Body of pancreas (tissue), 4 donors: ENCODE results near the gene KCND3. TPM values are rescaled to one million over a fixed set of nuclear protein-coding genes. Genes with fewer than 3 reads are reported as not detected.
A peak's percentile ranks its signal among the peaks of the same experiment; 100 is the strongest.

Experiments used
- ATAC-seq: fragments of 150-250 bp; one replicate; pipeline ENCODE4 v1.9.1; 2016
- DNase-seq, 4 donors: peaks; one replicate each; pipeline ENCODE4 v3.0.0-alpha.2; 2019
- H3K27ac ChIP-seq, 4 donors: fragments of 200-600 bp; sonication (generic); 1 replicate in 3 of 4; 2 replicates in 1 of 4; pipeline versions ENCODE4 v1.5.1 to v1.6.1; 2016 to 2019; ENCODE audit warnings: mild to moderate bottlenecking in 1 of 4, mixed read lengths in 1 of 4, moderate library complexity in 1 of 4
- H3K27me3 ChIP-seq, 2 donors: fragments of 200-600 bp; sonication (generic); one replicate each; pipeline ENCODE4 v1.6.0; 2016; ENCODE audit warnings: mild to moderate bottlenecking in 1 of 2
- H3K36me3 ChIP-seq, 2 donors: fragments of 200-600 bp; sonication (generic); replicated peaks in 1 of 2; 2 replicates each; pipeline ENCODE4 v1.5.1; 2016; ENCODE audit warnings: low read depth in 2 of 2; ENCODE audit not compliant: insufficient read depth in 1 of 2
- H3K4me1 ChIP-seq: fragments of 200-600 bp; sonication (generic); one replicate; pipeline ENCODE4 v1.6.0; 2016
- H3K4me3 ChIP-seq, 2 donors: fragments of 200-600 bp; sonication (generic); 1 replicate in 1 of 2; 2 replicates in 1 of 2; pipeline ENCODE4 v1.5.1; 2016 to 2019
- H3K9me3 ChIP-seq, 3 donors: fragments of 200-600 bp; sonication (generic); 1 replicate in 2 of 3; 2 replicates in 1 of 3; pipeline ENCODE4 v1.5.1; 2016
- CTCF ChIP-seq, 7 experiments: fragments of 450-650 bp in 4 of 7; fragments of 200-600 bp in 3 of 7; sonication (generic) in 3 of 7; IDR thresholded peaks; one replicate each; pipeline ENCODE4 v1.5.1; 2016 to 2019; ENCODE audit warnings: antibody characterized with exemption in 7 of 7
- POLR2A ChIP-seq, 3 donors: fragments of 450-650 bp; IDR thresholded peaks; one replicate each; pipeline ENCODE4 v1.6.1; 2016; ENCODE audit warnings: antibody characterized with exemption in 3 of 3, mild to moderate bottlenecking in 2 of 3
- WGBS, 2 donors: methylation state at CpG; one replicate each; pipeline ENCODE4 v1.1.5; 2017; 5-methylcytosine and 5-hydroxymethylcytosine counted together
- intact Hi-C: fragments of 100-400 bp; cut with DNase I; formaldehyde crosslinking; loops from one replicate; pipeline ENCODE4 v1.15.1; 2023
- total RNA-seq, 2 donors: library from RNA; depleted of rRNA; stranded (reverse); fragments of >200 nt; gene quantifications; one replicate each; pipeline ENCODE4 v1.1.0, GENCODE V29; 2016

The KCND3 gene
- total RNA-seq, 2 donors from 2014 or later: 7.6 to 15.0 TPM

GRCh38 chr1:111884772-111885443 lies 104.6 kb downstream of the KCND3 start:
- intact Hi-C loops: no loop called here
- 79 to 80% methylated on average over 8 of the region's 8 CpGs for WGBS, 2 donors
- DNase-seq: no peak

DNA sequence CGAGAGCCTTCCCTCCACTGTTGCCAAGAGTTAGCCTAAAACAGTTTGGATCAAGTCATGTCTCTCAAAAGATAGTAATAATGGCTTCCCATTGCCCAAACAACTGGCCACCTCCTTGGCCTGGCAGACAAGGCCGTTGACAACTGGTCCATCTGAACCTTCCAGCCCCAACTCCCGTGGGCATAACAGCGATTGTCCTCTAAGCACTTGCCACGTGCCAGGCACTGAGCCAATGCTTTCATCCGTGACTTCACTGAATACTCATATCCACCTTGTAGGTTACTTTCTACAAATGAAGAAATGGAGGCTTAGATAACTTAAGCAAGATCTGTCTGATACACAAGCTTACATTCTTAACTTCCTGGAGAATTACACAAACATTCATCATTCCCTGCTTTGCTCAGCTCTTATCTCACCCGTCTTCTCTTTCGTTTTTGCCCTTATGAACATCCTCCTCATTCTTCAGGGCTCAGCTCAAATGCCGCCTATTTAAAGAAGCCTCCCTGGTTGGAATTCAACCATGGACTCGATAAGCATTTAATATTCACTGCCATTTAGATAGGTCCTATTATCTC lies 106.4 kb downstream of the KCND3 start:
- peaks cover 10% of the 10 kb centered on the region for H3K4me1 ChIP-seq
- 67 to 74% methylated on average over 10 of the region's 10 CpGs for WGBS, 2 donors
- H3K36me3 ChIP-seq: no peaks in the 10 kb centered on the region
- no peaks in the 10 kb centered on the region for H3K27me3 ChIP-seq
- ATAC-seq: no peak
- no peak for DNase-seq
- H3K27ac ChIP-seq: no peak overlapping the region
- TF ChIP-seq POLR2A (IDR thresholded peaks at IDR 0.05): no peak
- no peak for TF ChIP-seq CTCF (IDR thresholded peaks at IDR 0.05)
- no peaks in the 10 kb centered on the region for H3K9me3 ChIP-seq
- intact Hi-C loops: no loop called here
- no peak overlapping the region for H3K4me3 ChIP-seq

More at GRCh38 chr1:111884772-111885443, 104.6 kb downstream of the KCND3 start:
- no peak for TF ChIP-seq CTCF (IDR thresholded peaks at IDR 0.05)
- no peak for TF ChIP-seq POLR2A (IDR thresholded peaks at IDR 0.05)
- H3K36me3 ChIP-seq: no peaks in the 10 kb centered on the region
- H3K27ac ChIP-seq: no peak overlapping the region
- ATAC-seq: no peak
- no peaks in the 10 kb centered on the region for H3K9me3 ChIP-seq
- no peaks in the 10 kb centered on the region for H3K4me1 ChIP-seq
- H3K27me3 ChIP-seq: no peaks in the 10 kb centered on the region
- H3K4me3 ChIP-seq: no peak overlapping the region

DNA sequence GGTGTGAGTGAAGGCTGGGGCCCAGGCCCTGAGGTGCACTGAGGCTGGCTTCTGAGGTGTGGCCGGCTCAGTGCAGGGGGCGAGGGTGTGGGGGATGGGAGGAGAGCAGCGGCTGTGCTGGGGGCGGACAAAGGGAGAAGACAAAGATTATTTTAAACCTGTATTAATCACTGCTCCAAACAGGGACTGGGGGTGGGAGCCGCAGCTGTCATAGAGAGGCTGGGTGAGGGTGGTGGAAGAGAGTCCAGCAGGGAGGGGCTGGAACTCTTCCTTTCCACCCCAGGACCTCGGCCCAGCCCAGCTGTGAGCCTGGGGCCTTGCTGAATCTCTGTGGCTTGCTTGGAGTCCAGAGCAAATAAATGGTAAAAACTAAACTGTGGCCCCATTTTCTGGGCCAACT lies 106.9 kb downstream of the KCND3 start:
- H3K4me3 ChIP-seq: no peak overlapping the region
- no peak for DNase-seq
- no peaks in the 10 kb centered on the region for H3K27me3 ChIP-seq
- no peaks in the 10 kb centered on the region for H3K36me3 ChIP-seq
- ATAC-seq: no peak
- WGBS, 2 donors: 85% methylated on average over 6 of the region's 6 CpGs
- no peak overlapping the region for H3K27ac ChIP-seq
- intact Hi-C loops: no loop called here
- no peaks in the 10 kb centered on the region for H3K9me3 ChIP-seq
- H3K4me1 ChIP-seq: peaks cover 11% of the 10 kb centered on the region
- TF ChIP-seq CTCF (IDR thresholded peaks at IDR 0.05) (no peak), POLR2A (IDR thresholded peaks at IDR 0.05) (no peak)

DNA sequence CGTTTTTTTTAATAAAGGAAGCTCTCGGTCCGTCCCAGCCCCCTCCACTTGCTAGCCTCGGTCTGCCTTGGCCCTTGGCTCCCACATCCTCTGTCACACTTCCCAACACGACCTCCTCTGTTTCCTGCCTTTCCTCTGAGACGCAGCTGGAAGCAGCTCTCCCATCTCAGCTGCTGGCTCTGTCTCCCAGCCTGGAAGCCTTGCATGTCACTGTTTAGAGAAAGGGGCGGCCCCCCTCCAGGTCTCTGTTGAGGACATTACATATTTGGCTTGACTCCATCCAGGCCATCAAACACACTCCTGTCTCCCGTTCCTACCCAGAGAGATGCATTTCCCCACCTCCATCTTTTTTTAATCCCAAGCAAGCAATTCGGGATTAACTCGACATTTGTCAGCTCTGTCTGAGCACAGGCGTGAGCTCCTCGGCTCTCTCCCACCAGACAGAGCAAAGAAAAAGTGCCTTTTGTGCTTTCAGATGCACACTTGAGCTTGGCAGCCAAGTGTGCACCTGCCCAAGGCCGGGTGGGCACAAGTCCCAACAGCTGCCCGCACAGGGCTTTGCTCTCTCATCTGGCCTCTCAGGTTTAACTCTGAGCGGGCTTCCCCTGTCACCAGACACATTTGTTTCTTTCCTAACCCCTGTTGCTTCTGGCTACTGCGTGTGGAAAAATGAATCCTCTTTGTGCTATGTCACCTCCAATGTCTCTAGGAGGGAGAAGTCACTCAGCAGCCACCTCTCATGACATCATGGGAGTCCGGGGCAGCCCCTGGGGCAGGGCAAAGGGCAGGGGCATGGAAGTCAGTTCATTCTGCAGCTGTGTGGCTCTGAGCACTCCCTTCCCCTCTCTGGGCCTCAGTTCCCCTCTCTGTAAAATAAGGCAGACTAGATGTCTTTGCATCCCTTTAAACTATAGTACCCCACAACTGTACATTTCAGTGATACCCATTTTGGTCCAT lies 108.3 kb downstream of the KCND3 start:
- intact Hi-C loops: no loop called here
- DNase-seq (peak in 1 of 4 donors; percentile 14), ATAC-seq (no peak)
- TF ChIP-seq POLR2A (IDR thresholded peaks at IDR 0.05) (no peak), CTCF (IDR thresholded peaks at IDR 0.05) (no peak)
- no peaks in the 10 kb centered on the region for H3K36me3 ChIP-seq
- H3K4me1 ChIP-seq: peaks cover 11% of the 10 kb centered on the region
- H3K27me3 ChIP-seq: no peaks in the 10 kb centered on the region
- no peak overlapping the region for H3K4me3 ChIP-seq
- H3K27ac ChIP-seq: no peak overlapping the region
- 49 to 54% methylated on average over 17 of the region's 17 CpGs for WGBS, 2 donors
- H3K9me3 ChIP-seq: no peaks in the 10 kb centered on the region
